ENCODE data around the gene PGAM2.

GRCh38 chr7:44113764-44114354 is 48.5 kb upstream of the PGAM2 start:
- TF ChIP-seq EZH2 (IDR thresholded peaks at IDR 0.05; ENCODE audit: borderline replicate concordance) (no peak), CTCF (IDR thresholded peaks at IDR 0.05; ENCODE audit: poor library complexity) (no peak), EZH2phosphoT487 (IDR thresholded peaks at IDR 0.05; ENCODE audit: low read depth, severe bottlenecking, unreplicated experiment) (no peak)

Data from hepatocyte (in vitro differentiated cells).